GM12878 (cell line): ENCODE measurements around the gene REEP2. TPM values are rescaled to one million over a fixed set of nuclear protein-coding genes. Genes with fewer than 3 reads are reported as not detected.

Source experiments
- BRCA1 ChIP-seq: IDR thresholded peaks from 2 replicates; pipeline ENCODE4 v1.6.1; 2011; ENCODE audit warnings: low read depth, low read length, improper control_type of control experiment
- CREB1 ChIP-seq: IDR thresholded peaks from 2 replicates; pipeline ENCODE4 v1.6.1; 2012; ENCODE audit warnings: low read depth, mild to moderate bottlenecking, inconsistent platforms
- ETV6 ChIP-seq, 2 experiments: fragments of 450-650 bp in 1 of 2; IDR thresholded peaks in 1 of 2; conservative IDR thresholded peaks in 1 of 2; 2 replicates each; pipeline ENCODE4 v1.6.1; 2014; ENCODE audit warnings: antibody characterized with exemption in 1 of 2, borderline replicate concordance in 1 of 2, low read depth in 1 of 2, mild to moderate bottlenecking in 1 of 2, moderate library complexity in 1 of 2
- FOS ChIP-seq: IDR thresholded peaks from 3 replicates; pipeline ENCODE4 v1.6.1; 2011; ENCODE audit warnings: borderline replicate concordance; ENCODE audit not compliant: insufficient read length; ENCODE audit errors: extremely low read depth
- FOXM1 ChIP-seq: IDR thresholded peaks from 2 replicates; pipeline ENCODE4 v1.6.1; 2012; ENCODE audit warnings: low read depth, mild to moderate bottlenecking, inconsistent platforms, low read length, moderate library complexity
- GABPA ChIP-seq: IDR thresholded peaks from 2 replicates; pipeline ENCODE4 v1.6.1; 2014; ENCODE audit warnings: antibody characterized with exemption, low read depth, mild to moderate bottlenecking, inconsistent platforms
- HCFC1 ChIP-seq: fragments of 150-350 bp; IDR thresholded peaks from 2 replicates; pipeline ENCODE4 v1.6.1; 2014; ENCODE audit warnings: low read length
- HDGF ChIP-seq: fragments of 450-650 bp; IDR thresholded peaks from 2 replicates; pipeline ENCODE4 v1.6.1; 2016; ENCODE audit warnings: antibody characterized with exemption
- IKZF1 ChIP-seq: fragments of 450-650 bp; conservative IDR thresholded peaks from 2 replicates; pipeline ENCODE4 v1.6.1; 2017; ENCODE audit warnings: antibody characterized with exemption, mild to moderate bottlenecking
- IKZF2 ChIP-seq, 2 experiments: fragments of 450-650 bp; IDR thresholded peaks; 2 replicates each; pipeline ENCODE4 v1.6.1; 2017; ENCODE audit warnings: mild to moderate bottlenecking in 2 of 2, moderate library complexity in 2 of 2
- MTA3 ChIP-seq: IDR thresholded peaks from 2 replicates; pipeline ENCODE4 v1.6.1; 2012; ENCODE audit warnings: low read length, inconsistent platforms, borderline replicate concordance
- POLR2A ChIP-seq: IDR thresholded peaks from 2 replicates; pipeline ENCODE4 v1.6.1; 2011; ENCODE audit warnings: low read depth, mild to moderate bottlenecking, low read length
- POU2F2 ChIP-seq: IDR thresholded peaks from 3 replicates; pipeline ENCODE4 v1.6.1; 2011; ENCODE audit warnings: low read depth, mild to moderate bottlenecking, low read length, borderline replicate concordance
- SIX5 ChIP-seq: IDR thresholded peaks from 2 replicates; pipeline ENCODE4 v1.6.1; 2011; ENCODE audit warnings: mild to moderate bottlenecking, low read depth, low read length, moderate library complexity; ENCODE audit not compliant: severe bottlenecking
- SMAD5 ChIP-seq: IDR thresholded peaks from 2 replicates; pipeline ENCODE4 v1.6.1; 2016; ENCODE audit warnings: antibody characterized with exemption, low read depth
- STAT1 ChIP-seq: fragments of 450-650 bp; conservative IDR thresholded peaks from 2 replicates; pipeline ENCODE4 v1.6.1; 2014; ENCODE audit warnings: antibody characterized with exemption, mild to moderate bottlenecking
- TCF3 ChIP-seq: IDR thresholded peaks from 2 replicates; pipeline ENCODE4 v1.6.1; 2012; ENCODE audit warnings: low read depth, mild to moderate bottlenecking, low read length, borderline replicate concordance; ENCODE audit not compliant: insufficient read depth
- ZBED1 ChIP-seq: IDR thresholded peaks from 2 replicates; pipeline ENCODE4 v1.6.1; 2016; ENCODE audit warnings: borderline replicate concordance
- ZNF207 ChIP-seq: fragments of 450-650 bp; IDR thresholded peaks from 2 replicates; pipeline ENCODE4 v1.6.1; 2014; ENCODE audit warnings: antibody characterized with exemption, mild to moderate bottlenecking, borderline replicate concordance
- polyA plus RNA-seq, 11 experiments: library from polyadenylated mRNA; depleted of rRNA in 4 of 11; unstranded in 6 of 11; stranded (reverse) in 5 of 11; fragments of >200 nt; fragmentation: Nextera tagmentation in 4 of 11; fragmentation: Illumina TruSeq in 1 of 11; extraction: Ambion mirVana in 4 of 11; extraction: Trizol in 1 of 11; gene quantifications; 1 replicate in 1 of 11; 2 replicates in 10 of 11; pipeline versions ENCODE4 v1.2.1 to v1.2.3, GENCODE V29; 2011 to 2016; ENCODE audit warnings: inconsistent platforms in 2 of 11, missing spikeins in 2 of 11, low read depth in 1 of 11
- total RNA-seq, 4 experiments: library from RNA; depleted of rRNA in 3 of 4; stranded (reverse); fragments of >200 nt in 3 of 4; fragmentation: Illumina TruSeq in 1 of 4; extraction: Trizol in 1 of 4; gene quantifications; 2 replicates each; pipeline versions ENCODE4 v1.2.1 to v1.2.3, GENCODE V29; 2013 to 2021
- TF ChIP-seq, protein P1 (sequence below): fragments of 450-650 bp; IDR thresholded peaks from 2 replicates; pipeline ENCODE4 v1.6.1; 2017; ENCODE audit warnings: borderline replicate concordance
- TF ChIP-seq, protein P2 (sequence below): fragments of 450-650 bp; IDR thresholded peaks from 2 replicates; pipeline ENCODE4 v1.6.1; 2017; ENCODE audit warnings: mild to moderate bottlenecking, low read depth, inconsistent platforms; ENCODE audit not compliant: poor library complexity, severe bottlenecking
- TF ChIP-seq, protein P3 (sequence below): IDR thresholded peaks from 2 replicates; pipeline ENCODE4 v1.6.1; 2011; ENCODE audit warnings: borderline replicate concordance, low read depth, mild to moderate bottlenecking, moderate library complexity, mixed read lengths, low read length; ENCODE audit not compliant: insufficient read depth; ENCODE audit errors: extremely low read length
- TF ChIP-seq, protein P4 (sequence below): IDR thresholded peaks from 2 replicates; pipeline ENCODE4 v1.6.1; 2012; ENCODE audit warnings: improper control_type of control experiment, low read depth, low read length; ENCODE audit not compliant: insufficient replicate concordance

Gene REEP2
- total and polyA plus RNA-seq, 10 of the 15 experiments (the other 5 are each of a cell fraction or from before 2014, with no cell fraction given), result 0.10 to 3.1 (median 2.0) TPM

DNA sequence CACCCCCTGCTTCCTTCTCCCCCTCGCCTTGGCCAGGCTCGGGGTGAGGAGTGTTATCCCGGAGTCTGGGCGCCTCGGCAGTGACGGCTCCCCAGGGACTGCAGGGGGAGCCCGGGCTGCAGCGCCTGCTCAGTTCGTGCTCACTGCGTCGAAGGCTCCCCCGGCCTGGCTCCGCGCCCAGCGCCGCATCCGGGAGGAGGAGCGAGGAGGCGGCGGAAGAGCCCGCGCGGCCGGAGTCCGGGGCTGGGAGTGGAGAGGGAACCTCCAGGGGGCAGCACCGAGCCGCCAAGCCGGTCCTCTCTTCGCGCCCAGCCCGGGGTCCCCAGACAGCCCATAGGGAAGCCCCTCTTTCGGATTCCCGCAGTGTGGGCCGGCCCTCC is 25.1 kb downstream of the REEP2 start (continued):
- TF ChIP-seq, protein P1, sequence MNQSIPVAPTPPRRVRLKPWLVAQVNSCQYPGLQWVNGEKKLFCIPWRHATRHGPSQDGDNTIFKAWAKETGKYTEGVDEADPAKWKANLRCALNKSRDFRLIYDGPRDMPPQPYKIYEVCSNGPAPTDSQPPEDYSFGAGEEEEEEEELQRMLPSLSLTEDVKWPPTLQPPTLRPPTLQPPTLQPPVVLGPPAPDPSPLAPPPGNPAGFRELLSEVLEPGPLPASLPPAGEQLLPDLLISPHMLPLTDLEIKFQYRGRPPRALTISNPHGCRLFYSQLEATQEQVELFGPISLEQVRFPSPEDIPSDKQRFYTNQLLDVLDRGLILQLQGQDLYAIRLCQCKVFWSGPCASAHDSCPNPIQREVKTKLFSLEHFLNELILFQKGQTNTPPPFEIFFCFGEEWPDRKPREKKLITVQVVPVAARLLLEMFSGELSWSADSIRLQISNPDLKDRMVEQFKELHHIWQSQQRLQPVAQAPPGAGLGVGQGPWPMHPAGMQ, result no peak
- 0 out of 2 replicates have a peak, but pooled peaks have one; percentile 59 for TF ChIP-seq HDGF
- peak; percentile 59; the same call in 1 of the 2 replicates for TF ChIP-seq SMAD5
- TF ChIP-seq, protein P2, sequence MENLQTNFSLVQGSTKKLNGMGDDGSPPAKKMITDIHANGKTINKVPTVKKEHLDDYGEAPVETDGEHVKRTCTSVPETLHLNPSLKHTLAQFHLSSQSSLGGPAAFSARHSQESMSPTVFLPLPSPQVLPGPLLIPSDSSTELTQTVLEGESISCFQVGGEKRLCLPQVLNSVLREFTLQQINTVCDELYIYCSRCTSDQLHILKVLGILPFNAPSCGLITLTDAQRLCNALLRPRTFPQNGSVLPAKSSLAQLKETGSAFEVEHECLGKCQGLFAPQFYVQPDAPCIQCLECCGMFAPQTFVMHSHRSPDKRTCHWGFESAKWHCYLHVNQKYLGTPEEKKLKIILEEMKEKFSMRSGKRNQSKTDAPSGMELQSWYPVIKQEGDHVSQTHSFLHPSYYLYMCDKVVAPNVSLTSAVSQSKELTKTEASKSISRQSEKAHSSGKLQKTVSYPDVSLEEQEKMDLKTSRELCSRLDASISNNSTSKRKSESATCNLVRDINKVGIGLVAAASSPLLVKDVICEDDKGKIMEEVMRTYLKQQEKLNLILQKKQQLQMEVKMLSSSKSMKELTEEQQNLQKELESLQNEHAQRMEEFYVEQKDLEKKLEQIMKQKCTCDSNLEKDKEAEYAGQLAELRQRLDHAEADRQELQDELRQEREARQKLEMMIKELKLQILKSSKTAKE, result no peak
- TF ChIP-seq GABPA, result 0 out of 2 replicates have a peak, but pooled peaks have one; percentile 50
- no peak for TF ChIP-seq BRCA1
- no peak for TF ChIP-seq POU2F2
- TF ChIP-seq FOS, result no peak
- TF ChIP-seq ETV6 (conservative IDR thresholded peaks at IDR 0.05 in 1 of 2, IDR thresholded peaks at IDR 0.05 in 1 of 2; ENCODE audit: borderline replicate concordance in 1 of 2, low read depth in 1 of 2), result peak in 1 of 2 experiments; percentile 13; a peak in 1 of 4 replicates
- peak; percentile 80 for TF ChIP-seq POLR2A
- TF ChIP-seq ZNF207, result no peak
- TF ChIP-seq CREB1, result peak; percentile 33; the same call in 1 of the 2 replicates
- no peak; the same call in 1 of the 2 replicates for TF ChIP-seq FOXM1
- no peak for TF ChIP-seq STAT1
- no peak for TF ChIP-seq ZBED1
- TF ChIP-seq IKZF2 (IDR thresholded peaks at IDR 0.05), result peak in 1 of 2 experiments; percentile 52; a peak in 3 of 4 replicates
- no peak for TF ChIP-seq SIX5
- peak; percentile 89 for TF ChIP-seq IKZF1
- no peak for TF ChIP-seq HCFC1
- no peak for TF ChIP-seq TCF3
- TF ChIP-seq, protein P3, sequence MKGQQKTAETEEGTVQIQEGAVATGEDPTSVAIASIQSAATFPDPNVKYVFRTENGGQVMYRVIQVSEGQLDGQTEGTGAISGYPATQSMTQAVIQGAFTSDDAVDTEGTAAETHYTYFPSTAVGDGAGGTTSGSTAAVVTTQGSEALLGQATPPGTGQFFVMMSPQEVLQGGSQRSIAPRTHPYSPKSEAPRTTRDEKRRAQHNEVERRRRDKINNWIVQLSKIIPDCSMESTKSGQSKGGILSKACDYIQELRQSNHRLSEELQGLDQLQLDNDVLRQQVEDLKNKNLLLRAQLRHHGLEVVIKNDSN, result no peak
- TF ChIP-seq, protein P4, sequence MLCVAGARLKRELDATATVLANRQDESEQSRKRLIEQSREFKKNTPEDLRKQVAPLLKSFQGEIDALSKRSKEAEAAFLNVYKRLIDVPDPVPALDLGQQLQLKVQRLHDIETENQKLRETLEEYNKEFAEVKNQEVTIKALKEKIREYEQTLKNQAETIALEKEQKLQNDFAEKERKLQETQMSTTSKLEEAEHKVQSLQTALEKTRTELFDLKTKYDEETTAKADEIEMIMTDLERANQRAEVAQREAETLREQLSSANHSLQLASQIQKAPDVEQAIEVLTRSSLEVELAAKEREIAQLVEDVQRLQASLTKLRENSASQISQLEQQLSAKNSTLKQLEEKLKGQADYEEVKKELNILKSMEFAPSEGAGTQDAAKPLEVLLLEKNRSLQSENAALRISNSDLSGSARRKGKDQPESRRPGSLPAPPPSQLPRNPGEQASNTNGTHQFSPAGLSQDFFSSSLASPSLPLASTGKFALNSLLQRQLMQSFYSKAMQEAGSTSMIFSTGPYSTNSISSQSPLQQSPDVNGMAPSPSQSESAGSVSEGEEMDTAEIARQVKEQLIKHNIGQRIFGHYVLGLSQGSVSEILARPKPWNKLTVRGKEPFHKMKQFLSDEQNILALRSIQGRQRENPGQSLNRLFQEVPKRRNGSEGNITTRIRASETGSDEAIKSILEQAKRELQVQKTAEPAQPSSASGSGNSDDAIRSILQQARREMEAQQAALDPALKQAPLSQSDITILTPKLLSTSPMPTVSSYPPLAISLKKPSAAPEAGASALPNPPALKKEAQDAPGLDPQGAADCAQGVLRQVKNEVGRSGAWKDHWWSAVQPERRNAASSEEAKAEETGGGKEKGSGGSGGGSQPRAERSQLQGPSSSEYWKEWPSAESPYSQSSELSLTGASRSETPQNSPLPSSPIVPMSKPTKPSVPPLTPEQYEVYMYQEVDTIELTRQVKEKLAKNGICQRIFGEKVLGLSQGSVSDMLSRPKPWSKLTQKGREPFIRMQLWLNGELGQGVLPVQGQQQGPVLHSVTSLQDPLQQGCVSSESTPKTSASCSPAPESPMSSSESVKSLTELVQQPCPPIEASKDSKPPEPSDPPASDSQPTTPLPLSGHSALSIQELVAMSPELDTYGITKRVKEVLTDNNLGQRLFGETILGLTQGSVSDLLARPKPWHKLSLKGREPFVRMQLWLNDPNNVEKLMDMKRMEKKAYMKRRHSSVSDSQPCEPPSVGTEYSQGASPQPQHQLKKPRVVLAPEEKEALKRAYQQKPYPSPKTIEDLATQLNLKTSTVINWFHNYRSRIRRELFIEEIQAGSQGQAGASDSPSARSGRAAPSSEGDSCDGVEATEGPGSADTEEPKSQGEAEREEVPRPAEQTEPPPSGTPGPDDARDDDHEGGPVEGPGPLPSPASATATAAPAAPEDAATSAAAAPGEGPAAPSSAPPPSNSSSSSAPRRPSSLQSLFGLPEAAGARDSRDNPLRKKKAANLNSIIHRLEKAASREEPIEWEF, result no peak
- no peak for TF ChIP-seq MTA3
